Esophagus squamous epithelium (tissue), 4 donors: ENCODE data around the gene PRTG.

Source experiments
- POLR2A ChIP-seq, 4 donors: fragments of 450-650 bp; IDR thresholded peaks; one replicate each; pipeline ENCODE4 v1.6.1; 2017; ENCODE audit warnings: antibody characterized with exemption in 4 of 4, mild to moderate bottlenecking in 4 of 4, moderate library complexity in 3 of 4
- TF ChIP-seq, protein P1 (sequence below), 6 experiments: fragments of 450-650 bp in 4 of 6; fragments of 200-600 bp in 2 of 6; sonication (generic) in 2 of 6; IDR thresholded peaks; one replicate each; pipeline ENCODE4 v1.5.1; 2016 to 2019; ENCODE audit warnings: antibody characterized with exemption in 6 of 6, mild to moderate bottlenecking in 4 of 6, moderate library complexity in 4 of 6

DNA sequence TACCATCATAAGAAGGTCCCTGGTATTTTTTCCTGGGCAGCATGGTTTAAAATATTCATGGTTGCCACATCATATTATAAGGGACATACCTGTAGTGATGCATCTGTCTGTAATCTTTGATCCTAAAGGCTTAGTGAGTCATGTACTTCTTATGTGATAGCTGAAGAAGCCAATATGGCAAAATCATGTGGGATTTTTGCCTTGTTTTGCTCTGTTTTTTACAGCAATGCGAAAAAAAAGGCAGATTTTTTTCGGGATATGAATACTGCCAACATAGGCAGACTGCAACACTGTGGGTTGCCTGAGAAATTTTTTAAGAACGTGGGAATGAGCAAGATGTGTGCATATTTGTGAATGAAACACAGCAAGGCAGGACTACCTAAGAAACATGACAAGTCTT is 143.5 kb downstream of the PRTG start:
- TF ChIP-seq, protein P1, sequence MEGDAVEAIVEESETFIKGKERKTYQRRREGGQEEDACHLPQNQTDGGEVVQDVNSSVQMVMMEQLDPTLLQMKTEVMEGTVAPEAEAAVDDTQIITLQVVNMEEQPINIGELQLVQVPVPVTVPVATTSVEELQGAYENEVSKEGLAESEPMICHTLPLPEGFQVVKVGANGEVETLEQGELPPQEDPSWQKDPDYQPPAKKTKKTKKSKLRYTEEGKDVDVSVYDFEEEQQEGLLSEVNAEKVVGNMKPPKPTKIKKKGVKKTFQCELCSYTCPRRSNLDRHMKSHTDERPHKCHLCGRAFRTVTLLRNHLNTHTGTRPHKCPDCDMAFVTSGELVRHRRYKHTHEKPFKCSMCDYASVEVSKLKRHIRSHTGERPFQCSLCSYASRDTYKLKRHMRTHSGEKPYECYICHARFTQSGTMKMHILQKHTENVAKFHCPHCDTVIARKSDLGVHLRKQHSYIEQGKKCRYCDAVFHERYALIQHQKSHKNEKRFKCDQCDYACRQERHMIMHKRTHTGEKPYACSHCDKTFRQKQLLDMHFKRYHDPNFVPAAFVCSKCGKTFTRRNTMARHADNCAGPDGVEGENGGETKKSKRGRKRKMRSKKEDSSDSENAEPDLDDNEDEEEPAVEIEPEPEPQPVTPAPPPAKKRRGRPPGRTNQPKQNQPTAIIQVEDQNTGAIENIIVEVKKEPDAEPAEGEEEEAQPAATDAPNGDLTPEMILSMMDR (IDR thresholded peaks at IDR 0.05): no peak
- TF ChIP-seq POLR2A (IDR thresholded peaks at IDR 0.05): no peak
